GM15510 (cell line): Measurements from ENCODE around the gene KCNG2.

ENCODE experiments used
- POLR2A ChIP-seq: IDR thresholded peaks from 3 replicates; pipeline ENCODE4 v1.6.1; 2011; ENCODE audit warnings: borderline replicate concordance; ENCODE audit not compliant: insufficient read length; ENCODE audit errors: extremely low read depth

KCNG2 gene

DNA sequence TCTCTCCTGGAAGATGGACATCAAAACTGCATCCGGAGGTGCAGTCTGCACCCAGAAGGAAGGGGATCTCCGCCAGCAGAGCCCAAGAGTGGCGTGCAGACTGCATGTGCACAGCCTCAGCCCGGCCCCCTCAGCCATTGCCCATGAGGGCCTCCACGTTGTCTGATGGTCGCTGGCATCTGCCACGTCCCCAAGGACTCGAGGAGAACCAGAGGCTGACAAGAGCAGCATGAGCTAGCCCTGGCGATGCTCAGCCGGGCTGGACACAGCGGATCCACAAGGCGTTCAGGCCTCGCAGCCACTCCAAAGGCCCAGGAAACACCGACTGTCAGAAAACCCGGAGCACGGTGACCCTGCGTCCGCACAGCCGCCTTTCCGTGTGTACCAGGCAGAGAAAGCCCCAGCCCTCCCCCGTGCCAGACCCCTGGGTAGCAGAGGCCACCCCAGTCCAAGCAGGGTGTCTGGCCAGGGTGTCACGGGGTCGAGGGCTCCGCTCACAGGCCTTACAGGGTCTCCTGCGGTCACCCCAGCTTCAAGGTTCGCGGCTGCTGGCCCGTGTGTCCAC, 105.4 kb downstream of the KCNG2 start:
- no peak for TF ChIP-seq POLR2A

- no peak for TF ChIP-seq POLR2A
These were observed 106.1 kb downstream of the KCNG2 start for GRCh38 chr18:79903787-79904356.

GRCh38 chr18:79904357-79905147, 106.8 kb downstream of the KCNG2 start:
- TF ChIP-seq POLR2A, result no peak

DNA sequence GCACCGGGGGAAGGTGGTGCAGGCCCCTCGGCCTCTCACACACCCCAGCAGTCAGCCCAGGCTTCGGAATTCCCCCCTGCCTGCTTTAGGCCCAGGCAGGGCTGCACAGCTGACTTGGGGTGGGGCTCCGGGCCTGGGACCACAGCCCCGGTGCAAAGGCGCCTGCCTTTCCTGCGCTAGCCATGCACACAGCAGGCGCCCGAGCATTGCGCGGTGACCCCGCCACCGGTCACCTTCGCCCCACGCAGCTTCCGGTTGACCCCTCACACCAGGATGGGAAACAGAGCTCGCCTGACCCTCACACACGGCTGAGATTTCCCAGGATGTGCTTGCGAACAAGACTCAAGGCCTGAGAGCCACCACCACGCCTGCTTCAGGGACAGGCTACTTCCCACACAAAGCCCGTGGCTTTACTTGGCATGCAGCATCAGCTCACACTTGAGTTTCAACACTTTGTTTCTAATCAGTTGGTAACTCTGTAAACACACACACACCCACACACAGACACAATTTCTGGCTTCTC, 107.7 kb downstream of the KCNG2 start:
- no peak for TF ChIP-seq POLR2A

DNA sequence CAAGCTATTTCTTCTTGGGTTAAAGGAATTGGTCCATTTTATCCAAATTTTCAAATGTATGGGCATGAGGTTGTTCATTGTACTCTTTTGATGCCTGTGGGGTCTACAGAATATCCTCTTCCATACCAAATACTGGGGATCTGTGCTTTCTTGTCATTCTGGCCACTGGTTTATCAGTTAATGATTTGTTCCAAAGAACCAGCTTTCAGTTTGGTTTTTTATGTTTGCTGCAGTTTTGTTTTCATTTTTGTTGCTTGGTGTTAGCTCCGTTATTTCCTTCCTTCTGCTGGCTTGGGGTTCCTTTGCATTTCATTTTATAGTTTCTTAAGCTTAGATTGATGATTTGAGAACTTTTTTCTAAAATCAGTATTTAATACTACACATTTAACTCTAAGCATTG, 108.3 kb downstream of the KCNG2 start:
- no peak for TF ChIP-seq POLR2A

DNA sequence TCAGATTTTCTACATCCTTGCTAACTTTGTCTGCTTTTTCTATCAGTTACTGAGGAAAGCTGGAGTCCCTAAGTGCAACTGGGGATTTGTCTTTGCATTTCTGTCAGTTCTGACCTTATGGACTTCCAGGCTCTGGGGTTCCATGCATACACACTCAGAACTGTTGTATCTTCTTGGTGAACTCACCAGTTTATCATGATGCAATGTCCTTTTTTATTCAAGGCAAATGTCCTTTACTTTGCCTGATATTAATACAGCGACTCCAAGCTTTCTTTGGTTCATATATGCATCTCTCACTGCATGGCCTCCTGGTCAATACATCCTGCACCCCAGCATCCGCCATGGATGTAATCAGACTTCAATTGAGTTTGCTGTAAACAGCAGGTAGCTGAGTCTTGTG, 109.0 kb downstream of the KCNG2 start:
- TF ChIP-seq POLR2A, result no peak

GRCh38 chr18:79910563-79911343, 113.0 kb downstream of the KCNG2 start:
- no peak for TF ChIP-seq POLR2A

GRCh38 chr18:79911344-79912270, 113.9 kb downstream of the KCNG2 start:
- TF ChIP-seq POLR2A, result no peak

DNA sequence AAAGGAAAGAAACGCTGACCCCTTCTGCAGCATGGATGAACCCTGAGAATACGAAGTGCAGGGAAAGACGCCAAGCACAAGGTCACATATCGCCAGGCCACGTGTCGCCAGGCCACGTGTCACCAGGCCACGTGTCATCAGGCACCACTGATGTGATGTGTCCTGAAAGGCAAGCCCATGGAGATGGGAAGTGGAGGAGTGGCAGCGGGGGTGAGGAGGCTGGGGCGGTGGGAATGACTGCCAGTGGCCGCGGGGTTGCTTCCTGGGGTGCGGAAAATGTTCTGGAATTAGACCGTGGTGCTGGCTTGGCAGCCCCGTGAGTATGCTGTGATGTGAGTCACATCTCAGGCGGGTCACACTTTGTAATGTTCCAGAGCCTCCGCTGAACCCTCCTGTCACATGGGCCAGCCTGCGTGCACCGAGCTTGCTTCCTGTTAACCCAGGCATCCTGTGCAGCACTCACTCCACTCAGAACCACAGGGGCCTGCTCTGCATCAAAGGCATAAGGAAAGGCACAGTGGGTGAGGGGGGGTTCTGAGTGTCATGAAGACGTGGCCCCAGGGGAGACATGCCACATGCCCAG, 114.8 kb downstream of the KCNG2 start:
- TF ChIP-seq POLR2A, result no peak

GRCh38 chr18:79912994-79913831, 115.5 kb downstream of the KCNG2 start:
- no peak for TF ChIP-seq POLR2A

- no peak for TF ChIP-seq POLR2A
These were observed 116.9 kb downstream of the KCNG2 start for GRCh38 chr18:79914614-79915160.
